HepG2 (cell line): Measurements from ENCODE around the gene KRT15. TPM values are rescaled to one million over a fixed set of nuclear protein-coding genes. Genes with fewer than 3 reads are reported as not detected.
A peak's percentile ranks its signal among the peaks of the same experiment; 100 is the strongest.

Experiments used
- CCAR2 ChIP-seq: fragments of 200-400 bp; formaldehyde crosslinking; optimal IDR thresholded peaks from 2 replicates; pipeline ENCODE3; 2018; ENCODE audit warnings: low read depth, mild to moderate bottlenecking, low read length, moderate library complexity
- EP300 ChIP-seq, 3 experiments: sonication (generic) in 1 of 3; formaldehyde crosslinking in 1 of 3; IDR thresholded peaks; 2 replicates each; pipeline versions ENCODE4 v1.5.1 to v1.6.1; 2011 to 2020; ENCODE audit warnings: low read depth in 2 of 3, low read length in 2 of 3, borderline replicate concordance in 1 of 3, improper control_type of control experiment in 1 of 3, mild to moderate bottlenecking in 1 of 3, missing genetic modification reagents in 1 of 3, moderate library complexity in 1 of 3
- FOXA1 ChIP-seq, 2 experiments: fragments of 450-650 bp in 1 of 2; sonication (generic) in 1 of 2; formaldehyde crosslinking in 1 of 2; IDR thresholded peaks; 2 replicates each; pipeline versions ENCODE4 v1.4.0 to v1.6.1; 2016 to 2020; ENCODE audit warnings: missing genetic modification reagents in 1 of 2
- PCBP1 ChIP-seq: fragments of 200-400 bp; formaldehyde crosslinking; IDR thresholded peaks from 2 replicates; pipeline ENCODE4 v1.6.1; 2017; ENCODE audit warnings: mild to moderate bottlenecking, low read depth, low read length, borderline replicate concordance
- RERE ChIP-seq: IDR thresholded peaks from 2 replicates; pipeline ENCODE4 v1.6.1; 2016; ENCODE audit warnings: low read depth, missing genetic modification reagents, missing compliant biosample characterization
- SATB2 ChIP-seq: sonication (generic); formaldehyde crosslinking; IDR thresholded peaks from 2 replicates; pipeline ENCODE4 v1.5.0; 2020; ENCODE audit warnings: missing genetic modification reagents
- TRIM24 ChIP-seq: sonication (generic); formaldehyde crosslinking; IDR thresholded peaks from 2 replicates; pipeline ENCODE4 v1.8.0; 2022; ENCODE audit warnings: mild to moderate bottlenecking, missing genetic modification reagents
- ZNF331 ChIP-seq: sonication (generic); formaldehyde crosslinking; IDR thresholded peaks from 2 replicates; pipeline ENCODE4 v1.4.0; 2020; ENCODE audit warnings: missing genetic modification reagents
- ZNF430 ChIP-seq: sonication (generic); formaldehyde crosslinking; IDR thresholded peaks from 2 replicates; pipeline ENCODE4 v1.9.0; 2021; ENCODE audit warnings: mild to moderate bottlenecking, missing genetic modification reagents
- ZNF639 ChIP-seq: conservative IDR thresholded peaks from 2 replicates; pipeline ENCODE4 v1.6.1; 2018; ENCODE audit warnings: missing genetic modification reagents
- polyA plus RNA-seq, 8 experiments: library from polyadenylated mRNA; depleted of rRNA in 3 of 8; stranded (reverse) in 7 of 8; unstranded in 1 of 8; fragments of >200 nt; fragmentation: Illumina TruSeq in 4 of 8; extraction: Trizol in 4 of 8; gene quantifications; 2 replicates each; pipeline versions ENCODE4 v1.2.1 to v1.2.3, GENCODE V29; 2011 to 2016; ENCODE audit warnings: low read depth in 4 of 8, missing spikeins in 1 of 8, mixed read lengths in 1 of 8; ENCODE audit not compliant: insufficient read depth in 1 of 8
- total RNA-seq, 5 experiments: library from RNA; depleted of rRNA; stranded (reverse); fragments of >200 nt; fragmentation: Illumina TruSeq; extraction: Trizol; gene quantifications; 2 replicates each; pipeline ENCODE4 v1.2.3, GENCODE V29; 2016; ENCODE audit warnings: low read depth in 1 of 5
- TF ChIP-seq, protein P1 (sequence below): IDR thresholded peaks from 2 replicates; pipeline ENCODE4 v1.6.1; 2016; ENCODE audit warnings: mild to moderate bottlenecking
- TF ChIP-seq, protein P2 (sequence below): sonication (generic); formaldehyde crosslinking; IDR thresholded peaks from 2 replicates; pipeline ENCODE4 v1.4.0; 2020; ENCODE audit warnings: mild to moderate bottlenecking, missing genetic modification reagents

KRT15 gene
- total and polyA plus RNA-seq, 2 of the 13 experiments (the other 11 are each of a cell fraction or from before 2014, with no cell fraction given) = 0.46 to 0.63 TPM

DNA sequence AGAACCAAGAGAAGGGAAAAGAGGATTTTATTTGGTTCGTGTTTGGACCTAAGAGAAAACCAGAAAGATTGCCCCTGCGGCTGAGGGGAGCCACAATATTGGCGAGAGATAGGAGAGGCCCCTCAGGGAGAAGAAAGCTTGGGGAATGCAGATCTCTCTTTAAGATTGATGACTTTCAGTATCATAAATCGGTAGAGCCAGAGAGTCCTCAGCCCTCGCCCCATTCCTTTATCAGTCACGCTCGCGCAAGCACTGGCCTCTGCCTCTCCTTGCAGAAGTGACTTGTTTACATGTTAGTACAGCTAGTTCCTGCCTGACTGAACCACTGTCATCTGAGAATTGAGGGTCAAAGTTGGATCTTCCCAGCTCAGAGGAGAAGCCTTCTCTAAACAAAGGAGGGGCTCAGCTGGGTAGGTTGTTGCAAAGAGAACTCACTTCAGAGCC lies 30.9 kb upstream of the KRT15 start (continued):
- TF ChIP-seq, protein P1, sequence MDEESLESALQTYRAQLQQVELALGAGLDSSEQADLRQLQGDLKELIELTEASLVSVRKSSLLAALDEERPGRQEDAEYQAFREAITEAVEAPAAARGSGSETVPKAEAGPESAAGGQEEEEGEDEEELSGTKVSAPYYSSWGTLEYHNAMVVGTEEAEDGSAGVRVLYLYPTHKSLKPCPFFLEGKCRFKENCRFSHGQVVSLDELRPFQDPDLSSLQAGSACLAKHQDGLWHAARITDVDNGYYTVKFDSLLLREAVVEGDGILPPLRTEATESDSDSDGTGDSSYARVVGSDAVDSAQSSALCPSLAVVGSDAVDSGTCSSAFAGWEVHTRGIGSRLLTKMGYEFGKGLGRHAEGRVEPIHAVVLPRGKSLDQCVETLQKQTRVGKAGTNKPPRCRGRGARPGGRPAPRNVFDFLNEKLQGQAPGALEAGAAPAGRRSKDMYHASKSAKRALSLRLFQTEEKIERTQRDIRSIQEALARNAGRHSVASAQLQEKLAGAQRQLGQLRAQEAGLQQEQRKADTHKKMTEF = no peak
- TF ChIP-seq EP300 (IDR thresholded peaks at IDR 0.05; ENCODE audit: low read depth in 2 of 2, low read length in 2 of 2) (no peak), EP300 (CRISPR knock-in tag; IDR thresholded peaks at IDR 0.05; ENCODE audit: borderline replicate concordance) (no peak), ZNF639 (no peak), FOXA1 (IDR thresholded peaks at IDR 0.05) (no peak), FOXA1 (CRISPR knock-in tag; IDR thresholded peaks at IDR 0.05) (0 out of 2 replicates have a peak, but pooled peaks have one; percentile 35), PCBP1 (no peak), ZNF430 (CRISPR knock-in tag) (0 out of 2 replicates have a peak, but pooled peaks have one; percentile 9), TRIM24 (CRISPR knock-in tag) (0 out of 2 replicates have a peak, but pooled peaks have one; percentile 32), RERE (no peak), SATB2 (CRISPR knock-in tag) (no peak), ZNF331 (CRISPR knock-in tag) (peak; percentile 99), CCAR2 (no peak)
- TF ChIP-seq, protein P2, sequence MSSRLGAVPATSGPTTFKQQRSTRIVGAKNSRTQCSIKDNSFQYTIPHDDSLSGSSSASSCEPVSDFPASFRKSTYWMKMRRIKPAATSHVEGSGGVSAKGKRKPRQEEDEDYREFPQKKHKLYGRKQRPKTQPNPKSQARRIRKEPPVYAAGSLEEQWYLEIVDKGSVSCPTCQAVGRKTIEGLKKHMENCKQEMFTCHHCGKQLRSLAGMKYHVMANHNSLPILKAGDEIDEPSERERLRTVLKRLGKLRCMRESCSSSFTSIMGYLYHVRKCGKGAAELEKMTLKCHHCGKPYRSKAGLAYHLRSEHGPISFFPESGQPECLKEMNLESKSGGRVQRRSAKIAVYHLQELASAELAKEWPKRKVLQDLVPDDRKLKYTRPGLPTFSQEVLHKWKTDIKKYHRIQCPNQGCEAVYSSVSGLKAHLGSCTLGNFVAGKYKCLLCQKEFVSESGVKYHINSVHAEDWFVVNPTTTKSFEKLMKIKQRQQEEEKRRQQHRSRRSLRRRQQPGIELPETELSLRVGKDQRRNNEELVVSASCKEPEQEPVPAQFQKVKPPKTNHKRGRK = no peak
